K562 (cell line): ENCODE results near the gene RAB3D.

Source experiments
- CHD2 ChIP-seq: IDR thresholded peaks from 2 replicates; pipeline ENCODE4 v1.6.1; 2011; ENCODE audit warnings: low read depth, low read length
- ETV1 ChIP-seq: fragments of 450-650 bp; conservative IDR thresholded peaks from 2 replicates; pipeline ENCODE4 v1.6.1; 2016; ENCODE audit warnings: missing genetic modification characterization, control low read depth, low read depth, missing compliant biosample characterization
- TF ChIP-seq, protein P1 (sequence below): sonication (generic); formaldehyde crosslinking; IDR thresholded peaks from 2 replicates; pipeline ENCODE4 v1.8.0; 2022; ENCODE audit warnings: missing genetic modification reagents, mild to moderate bottlenecking, borderline replicate concordance
- TF ChIP-seq, protein P2 (sequence below): sonication (generic); formaldehyde crosslinking; IDR thresholded peaks from 2 replicates; pipeline ENCODE4 v1.8.0; 2023; ENCODE audit warnings: missing genetic modification reagents, mild to moderate bottlenecking, borderline replicate concordance
- TF ChIP-seq, protein P3 (sequence below), 3 experiments: IDR thresholded peaks in 2 of 3; conservative IDR thresholded peaks in 1 of 3; 2 replicates each; pipeline ENCODE4 v1.5.1; 2011 to 2012; ENCODE audit warnings: low read length in 3 of 3, mild to moderate bottlenecking in 3 of 3, control low read depth in 2 of 3, improper control_type of control experiment in 1 of 3, inconsistent platforms in 1 of 3, low read depth in 1 of 3, mixed read lengths in 1 of 3, moderate library complexity in 1 of 3; ENCODE audit not compliant: insufficient read depth in 2 of 3

DNA sequence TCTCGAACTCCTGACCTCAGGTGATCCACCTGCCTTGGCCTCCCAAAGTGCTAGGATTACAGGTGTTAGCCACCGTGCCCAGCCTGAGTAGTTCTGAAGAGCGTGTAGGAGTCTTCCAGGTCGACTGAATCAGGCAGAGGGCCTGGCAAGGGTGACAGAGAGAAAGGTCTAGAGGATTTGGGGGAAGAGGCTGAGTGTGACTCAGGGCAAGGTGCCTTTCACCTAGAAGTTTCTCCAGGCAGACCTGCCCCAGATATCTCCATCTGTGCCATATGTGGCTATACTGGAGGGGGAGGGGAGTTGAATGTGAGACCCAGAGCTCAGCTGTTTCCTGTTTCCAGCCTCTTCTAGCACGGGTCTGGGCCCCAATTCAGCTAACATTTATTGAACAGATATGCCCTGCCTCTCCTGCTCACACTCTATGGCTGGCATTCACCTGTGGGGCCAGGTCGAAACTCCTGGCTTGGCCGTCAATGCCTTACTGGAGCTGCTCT, 8.1 kb upstream of the RAB3D start:
- TF ChIP-seq, protein P1, sequence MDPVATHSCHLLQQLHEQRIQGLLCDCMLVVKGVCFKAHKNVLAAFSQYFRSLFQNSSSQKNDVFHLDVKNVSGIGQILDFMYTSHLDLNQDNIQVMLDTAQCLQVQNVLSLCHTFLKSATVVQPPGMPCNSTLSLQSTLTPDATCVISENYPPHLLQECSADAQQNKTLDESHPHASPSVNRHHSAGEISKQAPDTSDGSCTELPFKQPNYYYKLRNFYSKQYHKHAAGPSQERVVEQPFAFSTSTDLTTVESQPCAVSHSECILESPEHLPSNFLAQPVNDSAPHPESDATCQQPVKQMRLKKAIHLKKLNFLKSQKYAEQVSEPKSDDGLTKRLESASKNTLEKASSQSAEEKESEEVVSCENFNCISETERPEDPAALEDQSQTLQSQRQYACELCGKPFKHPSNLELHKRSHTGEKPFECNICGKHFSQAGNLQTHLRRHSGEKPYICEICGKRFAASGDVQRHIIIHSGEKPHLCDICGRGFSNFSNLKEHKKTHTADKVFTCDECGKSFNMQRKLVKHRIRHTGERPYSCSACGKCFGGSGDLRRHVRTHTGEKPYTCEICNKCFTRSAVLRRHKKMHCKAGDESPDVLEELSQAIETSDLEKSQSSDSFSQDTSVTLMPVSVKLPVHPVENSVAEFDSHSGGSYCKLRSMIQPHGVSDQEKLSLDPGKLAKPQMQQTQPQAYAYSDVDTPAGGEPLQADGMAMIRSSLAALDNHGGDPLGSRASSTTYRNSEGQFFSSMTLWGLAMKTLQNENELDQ (CRISPR knock-in tag): no peak
- TF ChIP-seq, protein P2, sequence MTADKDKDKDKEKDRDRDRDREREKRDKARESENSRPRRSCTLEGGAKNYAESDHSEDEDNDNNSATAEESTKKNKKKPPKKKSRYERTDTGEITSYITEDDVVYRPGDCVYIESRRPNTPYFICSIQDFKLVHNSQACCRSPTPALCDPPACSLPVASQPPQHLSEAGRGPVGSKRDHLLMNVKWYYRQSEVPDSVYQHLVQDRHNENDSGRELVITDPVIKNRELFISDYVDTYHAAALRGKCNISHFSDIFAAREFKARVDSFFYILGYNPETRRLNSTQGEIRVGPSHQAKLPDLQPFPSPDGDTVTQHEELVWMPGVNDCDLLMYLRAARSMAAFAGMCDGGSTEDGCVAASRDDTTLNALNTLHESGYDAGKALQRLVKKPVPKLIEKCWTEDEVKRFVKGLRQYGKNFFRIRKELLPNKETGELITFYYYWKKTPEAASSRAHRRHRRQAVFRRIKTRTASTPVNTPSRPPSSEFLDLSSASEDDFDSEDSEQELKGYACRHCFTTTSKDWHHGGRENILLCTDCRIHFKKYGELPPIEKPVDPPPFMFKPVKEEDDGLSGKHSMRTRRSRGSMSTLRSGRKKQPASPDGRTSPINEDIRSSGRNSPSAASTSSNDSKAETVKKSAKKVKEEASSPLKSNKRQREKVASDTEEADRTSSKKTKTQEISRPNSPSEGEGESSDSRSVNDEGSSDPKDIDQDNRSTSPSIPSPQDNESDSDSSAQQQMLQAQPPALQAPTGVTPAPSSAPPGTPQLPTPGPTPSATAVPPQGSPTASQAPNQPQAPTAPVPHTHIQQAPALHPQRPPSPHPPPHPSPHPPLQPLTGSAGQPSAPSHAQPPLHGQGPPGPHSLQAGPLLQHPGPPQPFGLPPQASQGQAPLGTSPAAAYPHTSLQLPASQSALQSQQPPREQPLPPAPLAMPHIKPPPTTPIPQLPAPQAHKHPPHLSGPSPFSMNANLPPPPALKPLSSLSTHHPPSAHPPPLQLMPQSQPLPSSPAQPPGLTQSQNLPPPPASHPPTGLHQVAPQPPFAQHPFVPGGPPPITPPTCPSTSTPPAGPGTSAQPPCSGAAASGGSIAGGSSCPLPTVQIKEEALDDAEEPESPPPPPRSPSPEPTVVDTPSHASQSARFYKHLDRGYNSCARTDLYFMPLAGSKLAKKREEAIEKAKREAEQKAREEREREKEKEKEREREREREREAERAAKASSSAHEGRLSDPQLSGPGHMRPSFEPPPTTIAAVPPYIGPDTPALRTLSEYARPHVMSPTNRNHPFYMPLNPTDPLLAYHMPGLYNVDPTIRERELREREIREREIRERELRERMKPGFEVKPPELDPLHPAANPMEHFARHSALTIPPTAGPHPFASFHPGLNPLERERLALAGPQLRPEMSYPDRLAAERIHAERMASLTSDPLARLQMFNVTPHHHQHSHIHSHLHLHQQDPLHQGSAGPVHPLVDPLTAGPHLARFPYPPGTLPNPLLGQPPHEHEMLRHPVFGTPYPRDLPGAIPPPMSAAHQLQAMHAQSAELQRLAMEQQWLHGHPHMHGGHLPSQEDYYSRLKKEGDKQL (CRISPR knock-in tag): no peak
- no peak for TF ChIP-seq CHD2
- TF ChIP-seq, protein P3, sequence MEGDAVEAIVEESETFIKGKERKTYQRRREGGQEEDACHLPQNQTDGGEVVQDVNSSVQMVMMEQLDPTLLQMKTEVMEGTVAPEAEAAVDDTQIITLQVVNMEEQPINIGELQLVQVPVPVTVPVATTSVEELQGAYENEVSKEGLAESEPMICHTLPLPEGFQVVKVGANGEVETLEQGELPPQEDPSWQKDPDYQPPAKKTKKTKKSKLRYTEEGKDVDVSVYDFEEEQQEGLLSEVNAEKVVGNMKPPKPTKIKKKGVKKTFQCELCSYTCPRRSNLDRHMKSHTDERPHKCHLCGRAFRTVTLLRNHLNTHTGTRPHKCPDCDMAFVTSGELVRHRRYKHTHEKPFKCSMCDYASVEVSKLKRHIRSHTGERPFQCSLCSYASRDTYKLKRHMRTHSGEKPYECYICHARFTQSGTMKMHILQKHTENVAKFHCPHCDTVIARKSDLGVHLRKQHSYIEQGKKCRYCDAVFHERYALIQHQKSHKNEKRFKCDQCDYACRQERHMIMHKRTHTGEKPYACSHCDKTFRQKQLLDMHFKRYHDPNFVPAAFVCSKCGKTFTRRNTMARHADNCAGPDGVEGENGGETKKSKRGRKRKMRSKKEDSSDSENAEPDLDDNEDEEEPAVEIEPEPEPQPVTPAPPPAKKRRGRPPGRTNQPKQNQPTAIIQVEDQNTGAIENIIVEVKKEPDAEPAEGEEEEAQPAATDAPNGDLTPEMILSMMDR (IDR thresholded peaks at IDR 0.05 in 2 of 3, conservative IDR thresholded peaks at IDR 0.05 in 1 of 3; ENCODE audit: insufficient read depth in 2 of 3, low read depth in 1 of 3, low read length in 3 of 3): no peak
- TF ChIP-seq ETV1: no peak
